Measurements from ENCODE around the gene SOHLH2. TPM values are rescaled to one million over a fixed set of nuclear protein-coding genes. Genes with fewer than 3 reads are reported as not detected.

The SOHLH2 gene
- polyA plus RNA-seq, 1 of the 3 experiments (the other 2 are of a cell fraction) = 0.85 TPM

DNA sequence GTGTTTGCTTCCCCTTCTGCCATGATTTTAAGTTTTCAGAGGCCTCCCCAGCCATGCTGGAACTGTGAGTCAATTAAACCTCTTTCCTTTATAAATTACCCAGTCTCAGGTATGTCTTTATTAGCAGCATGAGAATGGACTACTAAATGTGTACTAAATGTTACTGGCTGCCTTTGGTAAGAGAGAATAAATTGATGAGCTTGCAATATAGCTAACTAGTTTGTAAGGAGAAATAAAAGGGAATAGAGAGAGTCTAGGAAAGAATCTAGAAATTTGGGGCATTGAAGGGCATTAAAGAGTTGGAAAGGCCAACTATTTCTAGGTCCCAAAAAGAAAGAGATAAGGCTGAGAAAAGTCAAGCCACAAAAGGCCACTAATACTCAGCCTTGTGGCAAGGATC, 5.5 kb upstream of the SOHLH2 start:
- DNase-seq = no peak
- no peak overlapping the region for H2AFZ ChIP-seq (ENCODE audit: low read depth)
- no peaks in the 10 kb centered on the region for H3K4me1 ChIP-seq (ENCODE audit: control insufficient read depth in 1 of 2, insufficient read depth in 2 of 2, low read depth in 1 of 2, low read length in 1 of 2)
- H3K9ac ChIP-seq = no peak overlapping the region
- H3K79me2 ChIP-seq (ENCODE audit: insufficient read depth) = no peaks in the 10 kb centered on the region
- no peaks in the 10 kb centered on the region for H3K9me2 ChIP-seq
- TF ChIP-seq POLR2AphosphoS5 (IDR thresholded peaks at IDR 0.05; ENCODE audit: low read depth, low read length) (no peak), TEAD4 (IDR thresholded peaks at IDR 0.05; ENCODE audit: borderline replicate concordance, insufficient read depth) (no peak), GABPA (IDR thresholded peaks at IDR 0.05; ENCODE audit: low read depth) (no peak), FOSL2 (IDR thresholded peaks at IDR 0.05; ENCODE audit: borderline replicate concordance, low read depth) (no peak), SMC3 (IDR thresholded peaks at IDR 0.05; ENCODE audit: low read depth, low read length) (no peak), JUND (IDR thresholded peaks at IDR 0.05) (no peak), RAD21 (IDR thresholded peaks at IDR 0.05; ENCODE audit: low read length) (no peak), MEF2A (IDR thresholded peaks at IDR 0.05; ENCODE audit: borderline replicate concordance, low read depth) (no peak), FOXM1 (IDR thresholded peaks at IDR 0.05; ENCODE audit: low read depth) (no peak)
- TF ChIP-seq, protein P1, sequence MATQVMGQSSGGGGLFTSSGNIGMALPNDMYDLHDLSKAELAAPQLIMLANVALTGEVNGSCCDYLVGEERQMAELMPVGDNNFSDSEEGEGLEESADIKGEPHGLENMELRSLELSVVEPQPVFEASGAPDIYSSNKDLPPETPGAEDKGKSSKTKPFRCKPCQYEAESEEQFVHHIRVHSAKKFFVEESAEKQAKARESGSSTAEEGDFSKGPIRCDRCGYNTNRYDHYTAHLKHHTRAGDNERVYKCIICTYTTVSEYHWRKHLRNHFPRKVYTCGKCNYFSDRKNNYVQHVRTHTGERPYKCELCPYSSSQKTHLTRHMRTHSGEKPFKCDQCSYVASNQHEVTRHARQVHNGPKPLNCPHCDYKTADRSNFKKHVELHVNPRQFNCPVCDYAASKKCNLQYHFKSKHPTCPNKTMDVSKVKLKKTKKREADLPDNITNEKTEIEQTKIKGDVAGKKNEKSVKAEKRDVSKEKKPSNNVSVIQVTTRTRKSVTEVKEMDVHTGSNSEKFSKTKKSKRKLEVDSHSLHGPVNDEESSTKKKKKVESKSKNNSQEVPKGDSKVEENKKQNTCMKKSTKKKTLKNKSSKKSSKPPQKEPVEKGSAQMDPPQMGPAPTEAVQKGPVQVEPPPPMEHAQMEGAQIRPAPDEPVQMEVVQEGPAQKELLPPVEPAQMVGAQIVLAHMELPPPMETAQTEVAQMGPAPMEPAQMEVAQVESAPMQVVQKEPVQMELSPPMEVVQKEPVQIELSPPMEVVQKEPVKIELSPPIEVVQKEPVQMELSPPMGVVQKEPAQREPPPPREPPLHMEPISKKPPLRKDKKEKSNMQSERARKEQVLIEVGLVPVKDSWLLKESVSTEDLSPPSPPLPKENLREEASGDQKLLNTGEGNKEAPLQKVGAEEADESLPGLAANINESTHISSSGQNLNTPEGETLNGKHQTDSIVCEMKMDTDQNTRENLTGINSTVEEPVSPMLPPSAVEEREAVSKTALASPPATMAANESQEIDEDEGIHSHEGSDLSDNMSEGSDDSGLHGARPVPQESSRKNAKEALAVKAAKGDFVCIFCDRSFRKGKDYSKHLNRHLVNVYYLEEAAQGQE (IDR thresholded peaks at IDR 0.05; ENCODE audit: low read depth, low read length) = no peak
- TF ChIP-seq, protein P2, sequence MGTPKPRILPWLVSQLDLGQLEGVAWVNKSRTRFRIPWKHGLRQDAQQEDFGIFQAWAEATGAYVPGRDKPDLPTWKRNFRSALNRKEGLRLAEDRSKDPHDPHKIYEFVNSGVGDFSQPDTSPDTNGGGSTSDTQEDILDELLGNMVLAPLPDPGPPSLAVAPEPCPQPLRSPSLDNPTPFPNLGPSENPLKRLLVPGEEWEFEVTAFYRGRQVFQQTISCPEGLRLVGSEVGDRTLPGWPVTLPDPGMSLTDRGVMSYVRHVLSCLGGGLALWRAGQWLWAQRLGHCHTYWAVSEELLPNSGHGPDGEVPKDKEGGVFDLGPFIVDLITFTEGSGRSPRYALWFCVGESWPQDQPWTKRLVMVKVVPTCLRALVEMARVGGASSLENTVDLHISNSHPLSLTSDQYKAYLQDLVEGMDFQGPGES (IDR thresholded peaks at IDR 0.05; ENCODE audit: low read depth, low read length) = no peak
- TF ChIP-seq, protein P3, sequence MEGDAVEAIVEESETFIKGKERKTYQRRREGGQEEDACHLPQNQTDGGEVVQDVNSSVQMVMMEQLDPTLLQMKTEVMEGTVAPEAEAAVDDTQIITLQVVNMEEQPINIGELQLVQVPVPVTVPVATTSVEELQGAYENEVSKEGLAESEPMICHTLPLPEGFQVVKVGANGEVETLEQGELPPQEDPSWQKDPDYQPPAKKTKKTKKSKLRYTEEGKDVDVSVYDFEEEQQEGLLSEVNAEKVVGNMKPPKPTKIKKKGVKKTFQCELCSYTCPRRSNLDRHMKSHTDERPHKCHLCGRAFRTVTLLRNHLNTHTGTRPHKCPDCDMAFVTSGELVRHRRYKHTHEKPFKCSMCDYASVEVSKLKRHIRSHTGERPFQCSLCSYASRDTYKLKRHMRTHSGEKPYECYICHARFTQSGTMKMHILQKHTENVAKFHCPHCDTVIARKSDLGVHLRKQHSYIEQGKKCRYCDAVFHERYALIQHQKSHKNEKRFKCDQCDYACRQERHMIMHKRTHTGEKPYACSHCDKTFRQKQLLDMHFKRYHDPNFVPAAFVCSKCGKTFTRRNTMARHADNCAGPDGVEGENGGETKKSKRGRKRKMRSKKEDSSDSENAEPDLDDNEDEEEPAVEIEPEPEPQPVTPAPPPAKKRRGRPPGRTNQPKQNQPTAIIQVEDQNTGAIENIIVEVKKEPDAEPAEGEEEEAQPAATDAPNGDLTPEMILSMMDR (IDR thresholded peaks at IDR 0.05) = no peak
- TF ChIP-seq, protein P4, sequence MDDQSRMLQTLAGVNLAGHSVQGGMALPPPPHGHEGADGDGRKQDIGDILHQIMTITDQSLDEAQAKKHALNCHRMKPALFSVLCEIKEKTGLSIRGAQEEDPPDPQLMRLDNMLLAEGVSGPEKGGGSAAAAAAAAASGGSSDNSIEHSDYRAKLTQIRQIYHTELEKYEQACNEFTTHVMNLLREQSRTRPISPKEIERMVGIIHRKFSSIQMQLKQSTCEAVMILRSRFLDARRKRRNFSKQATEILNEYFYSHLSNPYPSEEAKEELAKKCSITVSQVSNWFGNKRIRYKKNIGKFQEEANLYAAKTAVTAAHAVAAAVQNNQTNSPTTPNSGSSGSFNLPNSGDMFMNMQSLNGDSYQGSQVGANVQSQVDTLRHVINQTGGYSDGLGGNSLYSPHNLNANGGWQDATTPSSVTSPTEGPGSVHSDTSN (IDR thresholded peaks at IDR 0.05) = no peak
- H3K27me3 ChIP-seq (ENCODE audit: insufficient read depth) = no peaks in the 10 kb centered on the region
- ChIA-PET CTCF (interaction anchor here (0.7 kb wide), 1 partner anchor 63 kb away, joined by 3 read pairs; no protein-coding TSS in a partner anchor), POLR2A (no interaction called here)
- no peaks in the 10 kb centered on the region for H4K20me1 ChIP-seq (ENCODE audit: insufficient read depth)
- no peaks in the 10 kb centered on the region for H3F3A ChIP-seq (replicated peaks; ENCODE audit: insufficient read depth)
- no peak overlapping the region for H3K4me3 ChIP-seq (ENCODE audit: low read depth in 2 of 2, low read length in 1 of 2)
- no peaks in the 10 kb centered on the region for H3K9me3 ChIP-seq
- no peak overlapping the region for H3K4me2 ChIP-seq
- no peaks in the 10 kb centered on the region for H3K36me3 ChIP-seq (replicated peaks in 1 of 2; ENCODE audit: control insufficient read depth in 1 of 2, insufficient read depth in 2 of 2, low read length in 1 of 2)
- no peak overlapping the region for H3K27ac ChIP-seq (ENCODE audit: low read depth in 2 of 2, low read length in 1 of 2)

Data from SK-N-SH (cell line).